Gastroesophageal sphincter (tissue), 4 donors: ENCODE data around the gene PPL. TPM values are rescaled to one million over a fixed set of nuclear protein-coding genes. Genes with fewer than 3 reads are reported as not detected.

ENCODE experiments used
- ATAC-seq: fragments of 150-250 bp; one replicate; pipeline ENCODE4 v1.9.1; 2016; ENCODE audit warnings: mild to moderate bottlenecking, moderate library complexity
- H3K27ac ChIP-seq, 4 donors: fragments of 200-600 bp; sonication (generic) in 3 of 4; 1 replicate in 3 of 4; 2 replicates in 1 of 4; pipeline ENCODE4 v1.5.1; 2016 to 2019
- H3K27me3 ChIP-seq: fragments of 200-600 bp; sonication (generic); one replicate; pipeline ENCODE4 v1.5.1; 2019
- H3K36me3 ChIP-seq, 2 donors: fragments of 200-600 bp; sonication (generic); one replicate each; pipeline ENCODE4 v1.5.1; 2019; ENCODE audit warnings: control low read depth in 1 of 2
- H3K4me1 ChIP-seq, 3 donors: fragments of 200-600 bp; sonication (generic); 1 replicate in 2 of 3; 2 replicates in 1 of 3; pipeline ENCODE4 v1.5.1; 2016 to 2019; ENCODE audit warnings: control low read depth in 2 of 3
- H3K4me3 ChIP-seq, 2 donors: fragments of 200-600 bp; sonication (generic); one replicate each; pipeline ENCODE4 v1.5.1; 2019; ENCODE audit warnings: mild to moderate bottlenecking in 1 of 2, moderate library complexity in 1 of 2
- H3K9me3 ChIP-seq, 3 donors: fragments of 200-600 bp; sonication (generic); one replicate each; pipeline ENCODE4 v1.5.1; 2017 to 2019; ENCODE audit warnings: control low read depth in 2 of 3
- EP300 ChIP-seq: sonication (generic); formaldehyde crosslinking; IDR thresholded peaks from one replicate; pipeline ENCODE4 v1.6.1; 2017; ENCODE audit warnings: antibody characterized with exemption, mild to moderate bottlenecking
- POLR2A ChIP-seq, 2 donors: fragments of 450-650 bp; IDR thresholded peaks; one replicate each; pipeline ENCODE4 v1.6.1; 2017; ENCODE audit warnings: antibody characterized with exemption in 2 of 2, mild to moderate bottlenecking in 2 of 2, moderate library complexity in 1 of 2
- POLR2AphosphoS5 ChIP-seq: sonication (generic); formaldehyde crosslinking; IDR thresholded peaks from one replicate; pipeline ENCODE4 v1.6.1; 2017; ENCODE audit warnings: antibody characterized with exemption
- WGBS, 2 donors: methylation state at CpG; one replicate each; pipeline ENCODE4 v1.1.5; 2018; ENCODE audit warnings: low coverage in 1 of 2; 5-methylcytosine and 5-hydroxymethylcytosine counted together
- total RNA-seq, 4 donors: library from RNA; depleted of rRNA; stranded (reverse); fragments of >200 nt; gene quantifications; one replicate each; pipeline ENCODE4 v1.1.0, GENCODE V29; 2016
- TF ChIP-seq, protein P1 (sequence below), 4 experiments: fragments of 200-600 bp in 2 of 4; fragments of 450-650 bp in 2 of 4; sonication (generic) in 1 of 4; IDR thresholded peaks; one replicate each; pipeline ENCODE4 v1.5.1; 2017 to 2019; ENCODE audit warnings: antibody characterized with exemption in 4 of 4, mild to moderate bottlenecking in 2 of 4, moderate library complexity in 2 of 4

The PPL gene
- total RNA-seq, 4 donors from 2014 or later, result 53.7 to 82.5 (median 76.5) TPM

DNA sequence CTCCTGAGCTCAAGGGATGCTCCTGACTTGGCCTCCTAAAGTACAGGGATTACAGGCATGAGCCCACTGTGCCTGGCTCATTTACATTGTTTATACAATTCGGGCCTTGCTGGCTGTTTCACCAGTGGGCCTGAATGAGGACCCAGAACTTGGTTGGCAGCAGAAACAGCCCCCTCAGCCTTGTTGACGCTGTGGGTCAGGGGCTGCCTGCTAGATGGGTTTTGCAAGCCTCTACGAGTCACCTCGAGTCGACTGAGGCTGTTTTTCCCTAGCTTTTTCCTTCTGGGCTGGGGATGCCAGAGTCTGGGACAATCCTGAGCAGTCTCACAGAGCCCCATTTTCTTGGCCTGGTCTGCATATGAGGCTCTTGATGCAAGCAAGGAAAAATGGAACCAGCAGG, 16.1 kb downstream of the PPL start:
- H3K36me3 ChIP-seq, result no peaks in the 10 kb centered on the region
- no peak overlapping the region for H3K27ac ChIP-seq
- no peaks in the 10 kb centered on the region for H3K9me3 ChIP-seq
- ATAC-seq, result no peak
- no peaks in the 10 kb centered on the region for H3K27me3 ChIP-seq
- H3K4me3 ChIP-seq, result no peak overlapping the region
- WGBS, 2 donors, result 67% methylated on average over 1 of the region's 5 CpGs; no CpG with 5 or more reads in 1 of the 2 donors
- H3K4me1 ChIP-seq, result peaks cover 0 to 43% (median 4%) of the 10 kb centered on the region in 3 donors
- TF ChIP-seq, protein P1, sequence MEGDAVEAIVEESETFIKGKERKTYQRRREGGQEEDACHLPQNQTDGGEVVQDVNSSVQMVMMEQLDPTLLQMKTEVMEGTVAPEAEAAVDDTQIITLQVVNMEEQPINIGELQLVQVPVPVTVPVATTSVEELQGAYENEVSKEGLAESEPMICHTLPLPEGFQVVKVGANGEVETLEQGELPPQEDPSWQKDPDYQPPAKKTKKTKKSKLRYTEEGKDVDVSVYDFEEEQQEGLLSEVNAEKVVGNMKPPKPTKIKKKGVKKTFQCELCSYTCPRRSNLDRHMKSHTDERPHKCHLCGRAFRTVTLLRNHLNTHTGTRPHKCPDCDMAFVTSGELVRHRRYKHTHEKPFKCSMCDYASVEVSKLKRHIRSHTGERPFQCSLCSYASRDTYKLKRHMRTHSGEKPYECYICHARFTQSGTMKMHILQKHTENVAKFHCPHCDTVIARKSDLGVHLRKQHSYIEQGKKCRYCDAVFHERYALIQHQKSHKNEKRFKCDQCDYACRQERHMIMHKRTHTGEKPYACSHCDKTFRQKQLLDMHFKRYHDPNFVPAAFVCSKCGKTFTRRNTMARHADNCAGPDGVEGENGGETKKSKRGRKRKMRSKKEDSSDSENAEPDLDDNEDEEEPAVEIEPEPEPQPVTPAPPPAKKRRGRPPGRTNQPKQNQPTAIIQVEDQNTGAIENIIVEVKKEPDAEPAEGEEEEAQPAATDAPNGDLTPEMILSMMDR (IDR thresholded peaks at IDR 0.05), result no peak
- TF ChIP-seq POLR2A (IDR thresholded peaks at IDR 0.05), result no peak
- TF ChIP-seq EP300, result no peak
- no peak for TF ChIP-seq POLR2AphosphoS5

DNA sequence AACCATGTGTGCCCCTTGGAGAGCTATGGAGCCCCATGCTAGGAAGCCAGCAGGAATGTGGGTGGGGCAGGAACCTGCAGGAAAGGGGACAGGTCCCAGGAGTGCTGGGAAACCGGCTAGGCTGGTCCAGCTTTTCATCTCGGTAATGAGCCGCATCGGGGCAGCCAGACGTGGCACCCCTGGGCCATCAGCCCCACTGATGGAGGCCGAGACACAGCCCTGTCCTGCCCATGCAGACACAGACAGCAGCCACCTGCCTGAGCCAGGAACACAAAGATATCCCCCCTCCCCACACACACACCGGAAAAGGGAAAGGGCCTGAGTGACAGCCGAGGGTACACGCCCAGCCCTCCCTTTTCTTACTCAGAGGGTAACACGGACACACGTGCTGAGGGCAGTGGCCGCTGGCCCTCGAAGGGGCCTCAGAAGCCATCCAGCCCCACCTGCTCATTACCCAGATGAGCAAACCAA, 18.1 kb downstream of the PPL start:
- H3K9me3 ChIP-seq, result no peaks in the 10 kb centered on the region
- WGBS, 2 donors, result 60 to 80% methylated on average over 3 to 6 of the region's 13 CpGs
- TF ChIP-seq POLR2A (IDR thresholded peaks at IDR 0.05) (no peak), POLR2AphosphoS5 (no peak), EP300 (no peak)
- TF ChIP-seq, protein P1 (IDR thresholded peaks at IDR 0.05), result no peak
- H3K36me3 ChIP-seq, result peaks cover 0 to 2% of the 10 kb centered on the region in 2 donors
- H3K4me1 ChIP-seq, result peaks cover 0 to 27% (median 4%) of the 10 kb centered on the region in 3 donors
- no peak overlapping the region for H3K27ac ChIP-seq
- no peak for ATAC-seq
- H3K27me3 ChIP-seq, result no peaks in the 10 kb centered on the region
- no peak overlapping the region for H3K4me3 ChIP-seq

DNA sequence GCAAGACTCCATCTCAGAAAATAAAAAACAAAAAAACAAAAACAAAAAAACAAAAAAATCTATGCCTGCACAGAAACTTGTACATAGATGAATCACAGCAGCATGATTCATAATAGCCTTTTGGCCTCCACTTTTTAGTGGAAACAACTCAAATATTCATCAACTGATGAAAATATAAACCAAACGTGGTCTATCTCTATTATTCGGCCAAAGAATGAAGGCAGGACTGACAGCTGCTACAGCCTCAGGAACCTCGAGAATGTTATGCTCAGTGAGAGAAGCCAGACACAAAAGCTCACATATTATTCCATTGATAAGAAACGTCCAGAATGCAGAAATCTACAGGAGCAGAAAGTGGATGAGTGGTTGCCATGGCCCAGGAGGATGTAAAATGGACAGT, 19.8 kb downstream of the PPL start:
- H3K27me3 ChIP-seq, result no peaks in the 10 kb centered on the region
- no peaks in the 10 kb centered on the region for H3K9me3 ChIP-seq
- TF ChIP-seq POLR2A (IDR thresholded peaks at IDR 0.05) (no peak), EP300 (no peak), POLR2AphosphoS5 (no peak)
- TF ChIP-seq, protein P1 (IDR thresholded peaks at IDR 0.05), result no peak
- WGBS, 2 donors, result 17 to 58% methylated on average over 4 of the region's 4 CpGs
- no peak overlapping the region for H3K27ac ChIP-seq
- H3K36me3 ChIP-seq, result peaks cover 0 to 3% of the 10 kb centered on the region in 2 donors
- H3K4me1 ChIP-seq, result peaks cover 0 to 17% (median 4%) of the 10 kb centered on the region in 3 donors
- no peak overlapping the region for H3K4me3 ChIP-seq
- ATAC-seq, result peak; percentile 42

DNA sequence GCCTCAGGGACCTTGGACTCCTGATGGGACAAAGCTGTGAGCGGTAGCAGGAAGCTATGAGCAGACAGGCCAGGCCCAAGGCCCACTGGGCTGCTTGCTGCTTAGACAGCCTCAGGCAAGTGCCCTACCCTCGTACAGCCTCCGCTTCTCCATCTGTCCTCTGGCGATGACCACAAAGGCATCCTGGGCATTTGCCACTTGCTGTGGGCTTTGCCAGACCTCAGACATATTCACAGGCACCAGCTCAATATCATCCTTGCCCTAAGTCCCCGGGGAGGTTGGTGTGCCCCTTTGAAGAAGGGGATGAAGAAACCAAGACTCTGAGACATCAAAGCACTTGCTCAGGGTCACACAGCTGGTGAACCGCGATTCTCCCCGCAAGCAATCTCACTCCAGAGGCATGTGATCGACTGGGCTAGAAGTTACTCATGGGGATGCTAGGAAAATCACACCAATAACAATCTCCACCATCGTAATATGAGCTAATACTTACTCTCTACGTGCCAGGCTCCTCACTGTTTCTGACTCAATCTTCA, 21.7 kb downstream of the PPL start:
- Histone ChIP-seq H3K36me3 (peaks cover 0 to 3% of the 10 kb centered on the region in 2 donors), H3K9me3 (no peaks in the 10 kb centered on the region), H3K27me3 (no peaks in the 10 kb centered on the region), H3K4me3 (no peak overlapping the region), H3K27ac (peak overlapping the region in 1 of 4 donors; percentile 25), H3K4me1 (peaks cover 0 to 14% (median 4%) of the 10 kb centered on the region in 3 donors)
- WGBS, 2 donors, result 57 to 100% methylated on average over 2 to 5 of the region's 11 CpGs
- no peak for ATAC-seq
- no peak for TF ChIP-seq POLR2AphosphoS5
- no peak for TF ChIP-seq EP300
- TF ChIP-seq, protein P1 (IDR thresholded peaks at IDR 0.05), result no peak
- TF ChIP-seq POLR2A (IDR thresholded peaks at IDR 0.05), result no peak
